Kidney epithelial cell (primary cell): ENCODE measurements around the gene CIDEA. TPM values are rescaled to one million over a fixed set of nuclear protein-coding genes. Genes with fewer than 3 reads are reported as not detected.

Experiments
- DNase-seq: peaks from one replicate; pipeline ENCODE4 v3.0.0-alpha.2; 2010; ENCODE audit warnings: low read depth
- H3K27me3 ChIP-seq: 2 replicates; pipeline ENCODE4 v1.6.0; 2011; ENCODE audit warnings: low read length; ENCODE audit not compliant: control insufficient read depth, insufficient read depth
- H3K36me3 ChIP-seq: 2 replicates; pipeline ENCODE4 v1.5.1; 2011; ENCODE audit warnings: low read length; ENCODE audit not compliant: control insufficient read depth, insufficient read depth
- H3K4me3 ChIP-seq: 2 replicates; pipeline ENCODE4 v1.5.1; 2011; ENCODE audit warnings: low read depth, mild to moderate bottlenecking, control low read depth, low read length
- total RNA-seq: library from RNA; depleted of rRNA; stranded (reverse); fragments of >200 nt; gene quantifications from 2 replicates; pipeline ENCODE4 v1.2.3, GENCODE V29; 2015
- TF ChIP-seq, protein P1 (sequence below): IDR thresholded peaks from 2 replicates; pipeline ENCODE4 v1.5.1; 2011; ENCODE audit warnings: mild to moderate bottlenecking, moderate library complexity, low read length, control low read depth, inconsistent platforms; ENCODE audit not compliant: insufficient read depth, poor library complexity, severe bottlenecking

The CIDEA gene
- total RNA-seq, 1 donor from 2014 or later: 7.1 TPM

DNA sequence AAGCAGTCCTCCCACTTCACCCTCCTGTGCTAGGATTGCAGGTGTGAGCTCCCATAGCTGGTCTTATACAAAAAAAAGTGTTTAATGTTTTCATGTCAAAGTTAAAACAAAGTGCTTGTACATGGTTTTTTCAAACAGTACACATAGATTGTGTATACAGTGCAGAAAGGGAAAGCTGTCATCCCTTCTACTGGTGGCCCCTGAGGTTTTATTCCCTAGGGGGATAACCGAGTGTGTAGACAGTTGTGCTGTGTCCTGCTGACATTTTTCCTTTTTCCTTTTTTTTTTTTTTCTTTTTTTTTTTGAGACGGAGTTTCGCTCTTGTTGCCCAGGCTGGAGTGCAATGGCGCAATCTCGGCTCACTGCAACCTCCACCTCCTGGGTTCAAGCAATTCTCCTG lies 64.7 kb downstream of the CIDEA start:
- DNase-seq: no peak

DNA sequence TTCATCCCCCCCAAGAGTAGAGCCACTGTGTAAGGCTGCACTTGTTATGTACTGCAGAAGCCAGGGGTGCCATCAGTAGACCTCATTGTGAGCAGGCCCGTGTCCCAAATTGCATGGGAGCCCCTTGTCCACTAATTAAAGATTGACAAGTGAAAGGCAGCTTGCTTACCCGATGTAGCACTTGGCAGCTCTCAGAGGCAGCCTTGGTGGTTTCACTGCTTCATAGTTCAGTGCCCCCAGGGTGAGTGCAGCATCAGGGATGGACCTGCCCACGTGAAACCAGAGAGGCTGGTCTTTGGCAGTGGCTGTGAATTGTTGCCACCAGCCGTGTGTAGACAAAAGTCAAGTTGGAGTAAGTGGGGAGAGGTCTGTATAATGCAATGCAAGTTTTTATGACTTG lies 67.2 kb downstream of the CIDEA start:
- DNase-seq: no peak
- Histone ChIP-seq H3K4me3 (no peak overlapping the region), H3K27me3 (no peaks in the 10 kb centered on the region), H3K36me3 (peaks cover 2% of the 10 kb centered on the region)
- TF ChIP-seq, protein P1, sequence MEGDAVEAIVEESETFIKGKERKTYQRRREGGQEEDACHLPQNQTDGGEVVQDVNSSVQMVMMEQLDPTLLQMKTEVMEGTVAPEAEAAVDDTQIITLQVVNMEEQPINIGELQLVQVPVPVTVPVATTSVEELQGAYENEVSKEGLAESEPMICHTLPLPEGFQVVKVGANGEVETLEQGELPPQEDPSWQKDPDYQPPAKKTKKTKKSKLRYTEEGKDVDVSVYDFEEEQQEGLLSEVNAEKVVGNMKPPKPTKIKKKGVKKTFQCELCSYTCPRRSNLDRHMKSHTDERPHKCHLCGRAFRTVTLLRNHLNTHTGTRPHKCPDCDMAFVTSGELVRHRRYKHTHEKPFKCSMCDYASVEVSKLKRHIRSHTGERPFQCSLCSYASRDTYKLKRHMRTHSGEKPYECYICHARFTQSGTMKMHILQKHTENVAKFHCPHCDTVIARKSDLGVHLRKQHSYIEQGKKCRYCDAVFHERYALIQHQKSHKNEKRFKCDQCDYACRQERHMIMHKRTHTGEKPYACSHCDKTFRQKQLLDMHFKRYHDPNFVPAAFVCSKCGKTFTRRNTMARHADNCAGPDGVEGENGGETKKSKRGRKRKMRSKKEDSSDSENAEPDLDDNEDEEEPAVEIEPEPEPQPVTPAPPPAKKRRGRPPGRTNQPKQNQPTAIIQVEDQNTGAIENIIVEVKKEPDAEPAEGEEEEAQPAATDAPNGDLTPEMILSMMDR: no peak

More for the DNA sequence above, 64.7 kb downstream of the CIDEA start:
- Histone ChIP-seq H3K4me3 (no peak overlapping the region), H3K27me3 (no peaks in the 10 kb centered on the region), H3K36me3 (no peaks in the 10 kb centered on the region)
- TF ChIP-seq, protein P1: no peak

DNA sequence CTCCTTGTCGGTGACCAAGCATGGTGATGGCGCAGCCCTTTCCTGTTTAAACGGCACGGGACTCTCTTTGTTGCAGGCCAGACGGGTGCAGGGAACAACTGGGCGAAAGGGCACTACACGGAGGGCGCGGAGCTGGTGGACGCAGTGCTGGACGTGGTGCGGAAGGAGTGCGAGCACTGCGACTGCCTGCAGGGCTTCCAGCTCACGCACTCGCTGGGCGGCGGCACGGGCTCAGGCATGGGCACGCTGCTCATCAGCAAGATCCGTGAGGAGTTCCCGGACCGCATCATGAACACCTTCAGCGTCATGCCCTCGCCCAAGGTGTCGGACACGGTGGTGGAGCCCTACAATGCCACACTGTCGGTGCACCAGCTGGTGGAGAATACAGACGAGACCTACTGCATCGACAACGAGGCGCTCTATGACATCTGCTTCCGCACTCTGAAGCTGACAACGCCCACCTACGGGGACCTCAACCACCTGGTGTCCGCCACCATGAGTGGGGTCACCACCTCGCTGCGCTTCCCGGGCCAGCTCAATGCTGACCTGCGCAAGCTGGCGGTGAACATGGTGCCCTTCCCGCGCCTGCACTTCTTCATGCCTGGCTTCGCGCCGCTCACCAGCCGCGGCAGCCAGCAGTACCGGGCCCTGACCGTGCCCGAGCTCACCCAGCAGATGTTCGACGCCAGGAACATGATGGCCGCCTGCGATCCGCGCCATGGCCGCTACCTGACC lies 71.0 kb downstream of the CIDEA start:
- peaks cover 7% of the 10 kb centered on the region for H3K36me3 ChIP-seq
- H3K4me3 ChIP-seq: no peak overlapping the region
- DNase-seq: no peak
- TF ChIP-seq, protein P1: no peak
- no peaks in the 10 kb centered on the region for H3K27me3 ChIP-seq

GRCh38 chr18:12325726-12326245 lies 71.6 kb downstream of the CIDEA start:
- H3K4me3 ChIP-seq: no peak overlapping the region
- H3K27me3 ChIP-seq: no peaks in the 10 kb centered on the region
- no peak for DNase-seq
- H3K36me3 ChIP-seq: peaks cover 7% of the 10 kb centered on the region
- TF ChIP-seq, protein P1: no peak

- TF ChIP-seq, protein P1: no peak
- H3K36me3 ChIP-seq: peaks cover 7% of the 10 kb centered on the region
These were observed 72.7 kb downstream of the CIDEA start for GRCh38 chr18:12326711-12327460.

More at GRCh38 chr18:12326711-12327460, 72.7 kb downstream of the CIDEA start:
- no peak for DNase-seq
- no peak overlapping the region for H3K4me3 ChIP-seq
- no peaks in the 10 kb centered on the region for H3K27me3 ChIP-seq

Other genes with a start within 250 kb of the CIDEA start
- not detected in 2 replicates for gene ANKRD62, start 160.5 kb upstream of the CIDEA start, total RNA-seq
- 387 and 512 TPM in 2 replicates for gene TUBB6, start 53.9 kb downstream of the CIDEA start, total RNA-seq
- gene AFG3L2, start 122.9 kb downstream of the CIDEA start, total RNA-seq: 37.8 and 50.2 TPM in 2 replicates
- 4.3 and 8.6 TPM in 2 replicates for gene PRELID3A, start 153.6 kb downstream of the CIDEA start, total RNA-seq